Stimulated activated CD4-positive, alpha-beta T cell treated with anti-CD3 and anti-CD28 coated beads, Interleukin-12 subunit alpha, Interleukin-12 subunit beta, amount 100 ng/mL, for 48 hours (primary cell): ENCODE results near the gene CASP5.
"Not testable (repeated sequence)": the region's sequence is repeated elsewhere in the genome, so short reads cannot be mapped to it uniquely, and the experiment has no call there.

Source experiments
- DNase-seq, 3 donors: peaks; one replicate each; pipeline ENCODE4 v3.0.0-alpha.2; 2020; ENCODE audit warnings: low read depth in 2 of 3, low spot score in 1 of 3

Gene CASP5

GRCh38 chr11:105033781-105034180, 10.8 kb upstream of the CASP5 start:
- no peak for DNase-seq

GRCh38 chr11:105033343-105033742, 10.4 kb upstream of the CASP5 start:
- DNase-seq, result no peak

- DNase-seq, result no peak
These were observed 9.5 kb upstream of the CASP5 start for GRCh38 chr11:105032495-105032894.

- DNase-seq, result no peak
These were observed 4.7 kb upstream of the CASP5 start for GRCh38 chr11:105027678-105028077.

DNA sequence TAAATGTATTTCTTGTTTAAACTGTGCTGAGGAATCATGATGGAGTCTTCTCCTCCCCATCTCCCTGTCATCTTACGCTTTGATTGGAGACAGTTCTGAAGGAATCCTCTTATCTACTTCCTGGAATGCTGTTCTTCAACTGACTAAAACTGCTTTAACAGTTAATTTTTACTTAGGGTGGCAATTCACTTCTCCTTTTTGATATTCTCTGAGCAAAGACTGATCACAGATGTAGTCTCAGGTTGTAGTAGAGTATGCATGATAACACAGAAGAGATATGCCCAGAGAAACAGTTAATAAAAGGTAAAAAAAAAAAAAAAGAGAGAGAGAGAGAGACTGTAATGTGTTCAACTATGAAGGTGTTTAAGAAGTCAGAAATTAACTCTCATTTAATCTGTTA, 1.4 kb upstream of the CASP5 start:
- no peak for DNase-seq

DNA sequence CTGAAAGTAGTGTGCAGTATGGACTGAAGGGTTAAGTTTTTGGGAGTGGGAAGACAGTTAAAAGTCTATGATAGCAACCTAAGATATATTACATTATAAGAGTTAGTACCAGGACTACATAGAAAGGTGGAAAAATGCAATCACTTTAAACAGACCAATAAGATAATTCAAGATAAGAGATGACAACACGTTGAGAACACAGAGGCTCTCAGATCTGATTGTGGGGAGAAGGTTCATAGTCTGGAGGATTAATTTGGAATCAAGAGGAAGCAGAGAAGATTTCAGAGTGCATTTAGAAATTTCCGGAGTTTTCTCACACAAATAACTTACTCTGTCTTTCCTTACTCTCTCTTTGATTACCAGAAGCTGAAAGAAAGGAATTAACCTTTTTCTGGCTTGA, 441 bp downstream of the CASP5 start:
- no peak for DNase-seq

DNA sequence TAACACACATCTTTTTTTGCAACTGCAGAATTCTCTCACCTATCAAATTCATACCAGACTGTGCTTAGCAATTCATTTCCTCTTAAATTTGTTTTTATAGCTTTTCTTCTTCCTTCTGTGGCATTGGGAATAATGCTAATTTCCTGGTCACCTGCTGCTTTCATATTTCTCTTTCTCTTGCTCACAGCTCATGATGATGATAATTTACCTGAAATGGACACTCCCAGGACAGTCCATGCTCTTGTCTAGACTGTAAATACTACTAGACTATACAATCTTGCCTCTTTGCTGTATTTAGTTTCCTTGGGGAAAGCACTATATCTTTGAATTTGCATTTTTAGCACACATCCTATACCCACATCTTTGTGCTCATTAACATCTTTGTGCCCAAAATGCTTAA, 15.5 kb downstream of the CASP5 start:
- DNase-seq, result no peak

GRCh38 chr11:105005451-105005845, 17.5 kb downstream of the CASP5 start:
- no peak for DNase-seq

DNA sequence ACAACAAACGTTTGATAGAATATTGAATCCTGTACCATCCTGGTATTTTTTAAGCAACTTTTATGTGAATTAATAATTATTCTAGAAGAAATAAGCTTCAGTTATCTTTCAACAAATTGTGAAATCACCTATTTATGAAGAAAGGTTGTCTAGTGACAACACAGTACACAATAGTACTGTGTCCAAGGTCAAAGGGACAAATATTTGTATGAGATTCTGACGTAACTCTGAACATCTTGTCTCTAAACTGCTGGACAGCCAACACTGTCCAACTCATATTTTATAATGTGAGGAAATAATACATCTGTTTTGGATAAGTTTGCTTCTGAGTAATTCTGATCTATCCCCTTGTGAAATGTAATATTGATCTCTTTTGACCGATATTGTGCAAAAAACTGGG, 18.9 kb downstream of the CASP5 start:
- no peak for DNase-seq

DNA sequence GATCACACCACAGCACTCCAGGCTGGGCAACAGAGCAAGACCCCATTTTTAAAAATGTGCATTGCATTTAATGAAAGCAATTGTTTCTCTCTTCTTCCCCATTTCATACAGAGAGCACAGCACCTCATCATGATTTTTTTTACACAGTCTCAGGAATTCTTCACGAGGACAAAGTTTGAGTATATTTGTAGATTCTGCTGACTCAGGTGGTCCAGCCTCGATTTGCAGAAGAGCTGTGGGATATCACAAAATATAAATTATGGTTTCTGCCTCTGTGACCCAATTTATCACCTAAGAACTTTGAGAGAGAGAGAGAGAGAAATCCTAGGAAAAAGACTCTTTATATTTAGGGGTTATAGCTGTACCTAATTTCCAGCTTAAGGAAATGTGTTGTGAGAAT, 19.8 kb downstream of the CASP5 start:
- no peak for DNase-seq

DNA sequence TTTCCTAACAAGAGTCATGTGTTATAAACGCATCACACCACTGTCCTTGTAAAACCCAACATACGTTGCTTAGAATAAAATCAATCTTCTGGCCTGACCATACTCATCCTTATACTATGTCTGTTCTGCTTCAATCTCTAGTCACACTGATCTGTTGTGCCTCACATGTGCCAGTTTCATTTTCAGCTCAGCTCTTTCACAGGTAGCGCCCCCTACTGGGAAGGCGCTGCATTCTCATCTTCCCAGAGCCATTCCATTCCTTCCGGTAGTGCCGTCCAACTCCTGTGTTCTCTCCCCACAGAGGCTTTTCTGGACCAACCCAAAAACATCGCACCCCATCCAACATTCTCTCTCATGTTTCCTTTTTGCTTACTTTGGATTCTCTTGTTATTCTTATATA, 22.2 kb downstream of the CASP5 start:
- DNase-seq, result peak; percentile 28 to 61 (median 35)

DNA sequence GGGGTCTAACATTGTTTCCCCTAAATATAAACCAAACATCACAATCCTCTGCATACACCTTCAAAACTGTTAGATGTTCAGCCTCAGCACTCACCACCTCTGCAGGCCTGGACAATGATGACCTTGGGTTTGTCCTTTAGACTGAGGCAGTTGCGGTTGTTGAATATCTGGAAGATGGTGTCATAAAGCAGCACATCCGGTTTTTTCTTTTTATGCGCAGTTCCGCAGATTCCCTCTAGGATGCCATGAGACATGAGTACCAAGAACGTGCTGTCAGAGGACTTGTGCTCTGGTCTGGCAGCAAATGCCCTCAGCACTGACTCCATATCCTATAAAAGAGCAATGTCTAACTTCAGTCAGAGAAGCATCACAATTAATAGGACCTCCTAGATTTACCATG, 22.8 kb downstream of the CASP5 start:
- DNase-seq, result peak in 1 of 3 donors; percentile 3

GRCh38 chr11:104999721-105000120, 23.2 kb downstream of the CASP5 start:
- DNase-seq, result no peak

DNA sequence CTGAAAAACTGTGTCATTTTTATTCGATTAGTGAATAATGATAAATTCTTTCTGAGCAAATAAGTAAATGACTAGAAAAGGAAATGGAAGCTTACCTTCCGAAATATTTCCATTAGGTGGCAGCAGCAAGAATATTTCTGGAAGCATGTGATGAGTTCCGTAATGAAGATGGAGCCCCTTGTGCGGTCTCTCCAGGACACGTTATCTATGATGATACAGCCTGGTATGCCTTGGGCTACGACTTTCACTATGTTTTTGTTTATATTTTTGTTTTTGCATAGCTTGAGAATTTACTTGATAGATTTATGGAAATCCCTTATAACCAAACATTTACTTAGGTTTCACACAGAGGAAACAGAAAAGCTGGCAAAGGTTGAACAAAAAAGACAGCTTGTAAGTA, 25.7 kb downstream of the CASP5 start:
- no peak for DNase-seq

DNA sequence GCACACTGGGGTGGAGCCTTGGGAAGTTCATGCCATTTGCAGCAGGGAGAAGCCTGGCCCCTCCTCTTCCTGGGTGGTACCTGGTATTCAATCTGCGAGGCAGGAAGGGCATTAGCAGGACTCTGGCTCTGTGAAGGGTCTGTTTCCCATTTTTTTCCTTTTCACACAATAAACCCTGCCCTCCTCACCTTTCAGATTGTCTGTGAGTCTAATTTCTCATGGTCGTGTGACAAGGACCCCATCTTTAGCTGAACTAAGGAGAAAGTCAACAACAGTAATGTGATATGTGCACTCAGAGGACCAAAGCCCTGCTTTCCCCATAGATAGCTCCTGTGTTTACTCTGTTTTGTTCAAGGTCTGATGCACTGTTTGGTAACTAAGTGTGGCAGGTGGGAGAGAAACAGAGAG, 28.0 kb downstream of the CASP5 start:
- no peak for DNase-seq

- no peak for DNase-seq
These were observed 30.2 kb downstream of the CASP5 start for GRCh38 chr11:104992781-104993180.

DNA sequence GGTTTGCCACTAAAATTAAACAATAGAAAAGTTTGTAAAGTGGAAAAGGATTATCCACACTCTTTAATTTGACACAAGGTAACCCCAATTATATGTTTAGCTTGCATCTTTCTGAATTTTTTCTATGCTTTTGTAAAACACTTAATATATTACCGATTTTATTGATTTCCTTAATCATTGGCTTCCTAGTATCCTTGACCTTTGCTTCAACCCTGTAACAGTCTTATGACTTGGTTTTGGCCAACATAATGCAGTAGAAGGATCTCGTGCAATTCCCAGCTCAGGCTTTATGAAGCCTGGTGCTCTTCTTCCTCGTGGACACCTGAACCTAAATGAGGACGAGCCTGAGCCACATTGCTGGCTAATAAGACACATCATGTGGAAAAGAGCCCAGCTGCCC, 31.0 kb downstream of the CASP5 start:
- no peak for DNase-seq

DNA sequence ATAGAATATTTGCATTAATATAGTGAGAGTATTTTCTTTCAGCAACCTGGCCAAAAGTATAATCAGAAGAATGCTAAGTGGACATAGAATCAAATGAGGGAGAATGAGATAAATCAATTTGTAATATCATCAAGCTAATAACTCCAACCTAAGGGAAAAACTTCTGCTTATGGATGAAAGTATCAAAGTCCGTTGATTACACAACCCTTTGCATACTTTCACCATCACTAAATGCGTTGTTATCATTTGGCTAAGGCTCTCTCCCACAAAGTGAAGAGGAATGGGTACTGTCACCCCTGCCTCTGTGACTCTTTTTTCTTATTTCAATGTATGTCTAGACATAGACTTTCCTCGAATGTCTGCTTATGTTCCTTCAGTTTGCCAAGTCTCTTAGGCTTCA, 38.2 kb downstream of the CASP5 start:
- DNase-seq, result no peak

DNA sequence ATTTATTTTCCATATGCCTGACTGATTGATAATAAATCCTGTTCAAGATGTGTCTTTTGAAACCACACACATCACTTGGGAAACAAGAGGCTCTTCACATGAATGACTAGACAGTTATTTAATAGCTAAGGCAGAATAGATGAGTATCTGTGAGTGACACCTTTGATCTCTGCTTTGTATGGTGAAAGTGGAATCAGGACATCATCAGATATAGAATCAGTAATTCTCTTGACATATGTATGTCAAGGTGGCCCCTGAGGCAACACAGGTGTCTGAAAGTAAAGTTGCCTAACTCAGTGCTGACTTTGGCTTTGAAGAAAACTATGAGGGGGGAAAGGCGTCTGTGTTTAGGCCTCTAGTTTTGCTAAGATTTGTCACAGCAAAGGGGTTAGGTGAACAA, 43.1 kb downstream of the CASP5 start:
- DNase-seq, result no peak

DNA sequence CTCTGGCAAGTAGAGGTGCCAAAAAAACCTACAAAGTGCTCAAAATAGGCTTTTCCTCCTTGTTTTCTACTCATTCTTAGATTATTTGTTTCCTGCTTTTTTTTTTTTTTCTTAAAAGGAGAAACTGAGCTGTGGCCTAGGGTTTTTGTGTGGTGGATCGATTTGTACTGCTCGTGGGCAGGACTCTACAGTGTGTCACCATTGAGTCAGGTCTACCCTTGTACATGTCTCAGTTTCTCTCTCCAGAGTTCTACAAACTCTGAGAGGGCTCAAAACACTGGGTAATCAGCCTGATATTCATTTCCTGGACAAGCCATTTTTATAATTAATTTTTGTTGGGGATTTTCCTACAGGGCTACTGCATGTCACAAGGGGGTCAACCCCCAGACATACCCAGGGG, 49.4 kb downstream of the CASP5 start:
- DNase-seq, result no peak

- DNase-seq, result not testable (repeated sequence)
These were observed 50.0 kb downstream of the CASP5 start for GRCh38 chr11:104972924-104973323.

- DNase-seq, result no peak
These were observed 52.2 kb downstream of the CASP5 start for GRCh38 chr11:104970756-104971155.

DNA sequence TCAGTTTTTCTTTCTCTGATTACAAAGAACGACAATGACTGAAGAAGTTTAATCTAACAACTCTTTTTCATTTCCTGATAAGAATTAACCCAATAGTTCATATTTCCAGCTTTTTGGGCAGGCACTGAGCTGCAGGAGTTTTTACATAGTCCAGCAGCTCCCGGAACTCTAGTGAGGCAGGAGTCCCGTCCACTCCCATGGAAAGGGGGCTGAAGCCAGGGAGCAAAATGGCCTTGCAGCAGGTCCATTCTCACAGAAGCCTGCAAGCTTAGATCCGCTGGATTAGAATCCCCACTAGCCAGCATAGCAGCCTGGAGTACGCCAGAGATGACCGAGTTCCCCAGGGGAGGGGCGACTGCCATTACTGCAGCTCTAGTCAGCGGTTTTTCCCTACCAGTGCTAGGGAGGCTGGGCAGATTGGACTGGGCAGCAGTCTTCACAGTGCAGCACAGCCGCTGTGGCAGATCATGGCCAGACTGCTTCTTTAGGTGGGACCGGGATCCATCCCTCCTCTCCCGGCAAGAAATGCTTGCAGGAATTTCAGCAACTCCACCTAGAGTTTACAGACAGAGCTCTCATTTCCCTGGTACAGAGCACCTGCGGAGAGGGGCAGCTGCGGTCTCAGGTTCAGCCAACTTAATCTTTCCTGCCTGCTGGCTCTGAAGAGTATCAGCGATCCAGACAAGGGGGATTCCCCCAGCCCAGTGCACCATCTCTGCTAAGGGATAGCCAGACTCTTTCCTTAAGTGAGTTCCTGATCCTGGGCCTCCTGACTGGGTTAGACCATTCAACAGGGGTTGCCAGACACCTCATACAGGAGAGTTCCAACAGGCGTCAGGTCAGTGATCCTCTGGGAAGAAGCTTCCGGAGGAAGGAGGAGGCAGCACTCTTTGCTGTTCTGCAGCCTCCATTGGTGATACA, 53.9 kb downstream of the CASP5 start:
- no peak for DNase-seq
